Measurements from ENCODE around the gene RPTOR. TPM values are rescaled to one million over a fixed set of nuclear protein-coding genes. Genes with fewer than 3 reads are reported as not detected.
A peak's percentile ranks its signal among the peaks of the same experiment; 100 is the strongest.

Gene RPTOR
- total RNA-seq, 1 experiment from 2014 or later, result 25.1 TPM

GRCh38 chr17:80858301-80859001 is 313.8 kb downstream of the RPTOR start:
- Histone ChIP-seq H3K27ac (ENCODE audit: insufficient read length, low read depth, low read length) (no peak overlapping the region), H2BK5ac (ENCODE audit: insufficient read length, low read length) (no peak overlapping the region), H3K14ac (ENCODE audit: insufficient read depth, low read length) (no peak overlapping the region), H3K9me3 (ENCODE audit: control insufficient read depth, low read depth, low read length) (no peaks in the 10 kb centered on the region), H4K20me1 (ENCODE audit: control insufficient read depth, insufficient read depth, insufficient read length) (no peaks in the 10 kb centered on the region), H3K23ac (ENCODE audit: insufficient read length, low read depth, low read length) (no peak overlapping the region), H3K27me3 (ENCODE audit: insufficient read depth, low read length) (no peaks in the 10 kb centered on the region), H3K4me1 (ENCODE audit: insufficient read depth, low read length) (peaks cover 5% of the 10 kb centered on the region; the same call in 1 of the 2 replicates), H2BK20ac (ENCODE audit: low read depth, low read length, poor library complexity, severe bottlenecking) (no peak overlapping the region), H3K4me2 (ENCODE audit: insufficient read depth, insufficient read length, low read length) (no peak overlapping the region), H2AK5ac (ENCODE audit: insufficient read length, low read length) (no peak overlapping the region), H2BK15ac (ENCODE audit: low read depth, low read length) (no peak overlapping the region), H3K9ac (ENCODE audit: extremely low read depth, insufficient read length, low read length) (no peak overlapping the region), H3K79me1 (ENCODE audit: insufficient read depth, low read depth, low read length, poor library complexity, severe bottlenecking) (no peaks in the 10 kb centered on the region), H4K5ac (ENCODE audit: insufficient read length, low read depth, low read length) (no peak overlapping the region), H3K18ac (ENCODE audit: insufficient read length, low read depth, low read length) (no peak overlapping the region), H4K91ac (ENCODE audit: insufficient read length, low read depth, low read length) (no peak overlapping the region), H4K8ac (replicated peaks; ENCODE audit: insufficient read length, low read depth, low read length) (no peak overlapping the region), H3K4ac (ENCODE audit: low read depth, low read length) (no peak overlapping the region), H3K56ac (ENCODE audit: insufficient read length, low read depth, low read length) (no peak overlapping the region), H2AFZ (ENCODE audit: low read length) (no peak overlapping the region), H2BK120ac (ENCODE audit: low read depth, low read length, poor library complexity, severe bottlenecking) (no peak overlapping the region), H3K23me2 (ENCODE audit: insufficient read length, low read depth, low read length, poor library complexity, severe bottlenecking) (no peaks in the 10 kb centered on the region), H3T11ph (ENCODE audit: low read length) (no peak overlapping the region), H3K79me2 (ENCODE audit: insufficient read depth, low read length) (no peaks in the 10 kb centered on the region), H2BK12ac (ENCODE audit: insufficient read length, low read depth, low read length) (no peak overlapping the region)
- Mint-ChIP-seq H3K9me3 (peaks cover 0 to 9% of the 10 kb centered on the region in 2 experiments; a peak in 2 of 5 replicates), H3K36me3 (ENCODE audit: insufficient read depth in 1 of 3, low read depth in 3 of 3) (peaks cover 18 to 25% (median 20%) of the 10 kb centered on the region in 3 experiments), H3K27me3 (ENCODE audit: low read depth) (no peaks in the 10 kb centered on the region; the same call in 1 of the 2 replicates), H3K4me1 (peaks cover 41 to 46% of the 10 kb centered on the region in 2 experiments), H3K27ac (peak overlapping the region; percentile 71 to 89 (median 73); a peak in 6 of 7 replicates), H3K4me3 (no peak overlapping the region; a peak in 1 of 5 replicates)
- TF ChIP-seq CTCF (conservative IDR thresholded peaks at IDR 0.05), result no peak
- no peak for DNase-seq
- WGBS (ENCODE audit: extremely low coverage, insufficient read length, low lambda C conversion rate), result no CpG with 5 or more reads among the region's 20 CpGs

Measured in H9 (cell line).